GM12878 (cell line): ENCODE results near the gene TPCN1. TPM values are rescaled to one million over a fixed set of nuclear protein-coding genes. Genes with fewer than 3 reads are reported as not detected.
A peak's percentile ranks its signal among the peaks of the same experiment; 100 is the strongest.

ENCODE experiments used
- ATAC-seq: fragments of 200-7000 bp; cut with Tn5 transposase; 3 replicates; pipeline ENCODE4 v1.9.1; 2020; ENCODE audit warnings: mild to moderate bottlenecking, moderate library complexity
- BruUV-seq: library from RNA; stranded (reverse); fragments of 400-500 nt; replicated peaks from 2 replicates; lab custom pipeline; 2021; lab: Mats Ljungman, UMichigan
- CTCF ChIA-PET: fragments of 300-600 bp; sonication (Branson Sonifier 250); formaldehyde crosslinking; extraction: SDS; loops from one replicate; lab custom pipeline; 2021; ENCODE audit warnings: inconsistent platforms; lab: Yijun Ruan, JAX
- POLR2A ChIA-PET: fragments of 350-600 bp; formaldehyde crosslinking; extraction: SDS; loops from one replicate; lab custom pipeline; 2021; ENCODE audit warnings: inconsistent platforms; lab: Charles Lee
- RAD21 ChIA-PET: fragments of 300-600 bp; sonication (Branson Sonifier 250); formaldehyde crosslinking; loops from one replicate; lab custom pipeline; 2023; ENCODE audit warnings: antibody characterized with exemption; ENCODE audit not compliant: unreplicated experiment; lab: Charles Lee
- SMC1A ChIA-PET: fragments of 300-600 bp; sonication (Branson Sonifier 250); formaldehyde crosslinking; loops from one replicate; lab custom pipeline; 2023; ENCODE audit not compliant: unreplicated experiment, uncharacterized antibody; lab: Charles Lee
- DNase-seq: peaks from one replicate; pipeline ENCODE4 v3.0.0-alpha.2; 2011; ENCODE audit warnings: low read depth, low spot score
- FAIRE-seq: peaks from 3 replicates; lab custom pipeline; 2011; peaks lifted over from hg19 to GRCh38; lab: Jason Lieb, UNC
- H2AFZ ChIP-seq: 2 replicates; pipeline ENCODE4 v1.6.0; 2011; ENCODE audit warnings: low read depth, low read length, control low read depth; ENCODE audit not compliant: control insufficient read depth
- H3K27ac ChIP-seq: 2 replicates; pipeline ENCODE4 v1.5.1; 2011; ENCODE audit warnings: control low read depth; ENCODE audit not compliant: control insufficient read depth, insufficient read depth
- H3K27me3 ChIP-seq, 2 experiments: replicated peaks in 1 of 2; 2 replicates each; pipeline versions ENCODE4 v1.6.0 to v1.6.1; 2011; ENCODE audit warnings: low read length in 1 of 2; ENCODE audit not compliant: control insufficient read depth in 2 of 2, insufficient read depth in 2 of 2
- H3K36me3 ChIP-seq, 2 experiments: 2 replicates each; pipeline ENCODE4 v1.5.1; 2011; ENCODE audit warnings: low read length in 1 of 2; ENCODE audit not compliant: control insufficient read depth in 2 of 2, insufficient read depth in 2 of 2
- H3K4me1 ChIP-seq: 2 replicates; pipeline ENCODE4 v1.6.1; 2011; ENCODE audit warnings: mild to moderate bottlenecking, low read length, moderate library complexity, mixed read lengths; ENCODE audit not compliant: control insufficient read depth, insufficient read depth
- H3K4me2 ChIP-seq: 2 replicates; pipeline ENCODE4 v1.6.0; 2011; ENCODE audit warnings: control low read depth; ENCODE audit not compliant: control insufficient read depth, insufficient read depth
- H3K4me3 ChIP-seq: fragments of 200-600 bp; sonication (generic); 2 replicates; pipeline ENCODE4 v1.5.1; 2016
- H3K79me2 ChIP-seq: 2 replicates; pipeline ENCODE4 v1.6.0; 2011; ENCODE audit warnings: low read length; ENCODE audit not compliant: control insufficient read depth, insufficient read depth
- H3K9ac ChIP-seq: 2 replicates; pipeline ENCODE4 v1.8.0; 2011; ENCODE audit warnings: low read length, control low read depth, mixed read lengths; ENCODE audit not compliant: control insufficient read depth, insufficient read depth
- H3K9me3 ChIP-seq: replicated peaks from 3 replicates; pipeline ENCODE4 v1.5.1; 2011; ENCODE audit warnings: mild to moderate bottlenecking, low read length; ENCODE audit not compliant: control insufficient read depth, insufficient read depth
- H4K20me1 ChIP-seq: 2 replicates; pipeline ENCODE4 v1.6.0; 2011; ENCODE audit not compliant: control insufficient read depth, insufficient read depth
- ASH2L ChIP-seq: fragments of 300-600, 200-600 bp; sonication (generic); IDR thresholded peaks from 2 replicates; pipeline ENCODE4 v1.6.1; 2017; ENCODE audit warnings: low read depth, mild to moderate bottlenecking, borderline replicate concordance
- CHD2 ChIP-seq: IDR thresholded peaks from 2 replicates; pipeline ENCODE4 v1.6.1; 2011; ENCODE audit warnings: low read depth, low read length, improper control_type of control experiment, borderline replicate concordance
- MYC ChIP-seq: IDR thresholded peaks from 2 replicates; pipeline ENCODE4 v1.6.1; 2011; ENCODE audit warnings: mild to moderate bottlenecking, low read length, moderate library complexity, inconsistent platforms; ENCODE audit not compliant: insufficient read depth, insufficient replicate concordance, insufficient read length, severe bottlenecking
- NFXL1 ChIP-seq: fragments of 450-650 bp; IDR thresholded peaks from 2 replicates; pipeline ENCODE4 v1.6.1; 2017; ENCODE audit warnings: antibody characterized with exemption, mild to moderate bottlenecking, borderline replicate concordance
- NR2C2 ChIP-seq: IDR thresholded peaks from 2 replicates; pipeline ENCODE4 v1.6.1; 2011; ENCODE audit warnings: borderline replicate concordance, low read depth; ENCODE audit not compliant: control insufficient read depth, insufficient read length
- RAD21 ChIP-seq: IDR thresholded peaks from 2 replicates; pipeline ENCODE4 v1.6.1; 2011; ENCODE audit warnings: mild to moderate bottlenecking, low read depth, low read length, moderate library complexity; ENCODE audit not compliant: insufficient read depth
- TCF3 ChIP-seq: IDR thresholded peaks from 2 replicates; pipeline ENCODE4 v1.6.1; 2012; ENCODE audit warnings: low read depth, mild to moderate bottlenecking, low read length, borderline replicate concordance; ENCODE audit not compliant: insufficient read depth
- ZBED1 ChIP-seq: IDR thresholded peaks from 2 replicates; pipeline ENCODE4 v1.6.1; 2016; ENCODE audit warnings: borderline replicate concordance
- ZNF384 ChIP-seq: IDR thresholded peaks from 2 replicates; pipeline ENCODE4 v1.6.1; 2012; ENCODE audit warnings: low read depth, mild to moderate bottlenecking, low read length, improper control_type of control experiment, borderline replicate concordance
- WGBS: methylation state at CpG from one replicate; pipeline ENCODE4 v1.1.6; 2016; ENCODE audit warnings: low lambda C conversion rate; ENCODE audit not compliant: insufficient replicate concordance, insufficient coverage; ENCODE audit errors: missing lambda C conversion rate; 5-methylcytosine and 5-hydroxymethylcytosine counted together
- in situ Hi-C: fragments of 300-500 bp; cut with MboI; formaldehyde crosslinking; loops from 9 replicates; pipeline ENCODE4 v1.14.3; 2018; ENCODE audit warnings: mixed read lengths
- intact Hi-C: fragments of 100-400 bp; cut with micrococcal nuclease; formaldehyde crosslinking; loops from one replicate; pipeline ENCODE4 v1.14.2; 2022; ENCODE audit not compliant: unreplicated experiment
- polyA plus RNA-seq, 11 experiments: library from polyadenylated mRNA; depleted of rRNA in 4 of 11; unstranded in 6 of 11; stranded (reverse) in 5 of 11; fragments of >200 nt; fragmentation: Nextera tagmentation in 4 of 11; fragmentation: Illumina TruSeq in 1 of 11; extraction: Ambion mirVana in 4 of 11; extraction: Trizol in 1 of 11; gene quantifications; 1 replicate in 1 of 11; 2 replicates in 10 of 11; pipeline versions ENCODE4 v1.2.1 to v1.2.3, GENCODE V29; 2011 to 2016; ENCODE audit warnings: inconsistent platforms in 2 of 11, missing spikeins in 2 of 11, low read depth in 1 of 11
- total RNA-seq, 4 experiments: library from RNA; depleted of rRNA in 3 of 4; stranded (reverse); fragments of >200 nt in 3 of 4; fragmentation: Illumina TruSeq in 1 of 4; extraction: Trizol in 1 of 4; gene quantifications; 2 replicates each; pipeline versions ENCODE4 v1.2.1 to v1.2.3, GENCODE V29; 2013 to 2021
- TF ChIP-seq, protein P1 (sequence below): fragments of 450-650 bp; IDR thresholded peaks from 2 replicates; pipeline ENCODE4 v1.6.1; 2017; ENCODE audit warnings: mild to moderate bottlenecking, low read depth, inconsistent platforms; ENCODE audit not compliant: poor library complexity, severe bottlenecking
- TF ChIP-seq, protein P2 (sequence below): fragments of 450-650 bp; IDR thresholded peaks from 2 replicates; pipeline ENCODE4 v1.6.1; 2017; ENCODE audit warnings: mild to moderate bottlenecking, moderate library complexity
- TF ChIP-seq, protein P3 (sequence below): IDR thresholded peaks from 2 replicates; pipeline ENCODE4 v1.6.1; 2012; ENCODE audit warnings: low read depth, low read length, improper control_type of control experiment
- TF ChIP-seq, protein P4 (sequence below): fragments of 450-650 bp; IDR thresholded peaks from 2 replicates; pipeline ENCODE4 v1.6.1; 2017; ENCODE audit warnings: mild to moderate bottlenecking

TPCN1 gene
- total and polyA plus RNA-seq, 10 of the 15 experiments (the other 5 are each of a cell fraction or from before 2014, with no cell fraction given) = 0.79 to 30.9 (median 19.4) TPM

DNA sequence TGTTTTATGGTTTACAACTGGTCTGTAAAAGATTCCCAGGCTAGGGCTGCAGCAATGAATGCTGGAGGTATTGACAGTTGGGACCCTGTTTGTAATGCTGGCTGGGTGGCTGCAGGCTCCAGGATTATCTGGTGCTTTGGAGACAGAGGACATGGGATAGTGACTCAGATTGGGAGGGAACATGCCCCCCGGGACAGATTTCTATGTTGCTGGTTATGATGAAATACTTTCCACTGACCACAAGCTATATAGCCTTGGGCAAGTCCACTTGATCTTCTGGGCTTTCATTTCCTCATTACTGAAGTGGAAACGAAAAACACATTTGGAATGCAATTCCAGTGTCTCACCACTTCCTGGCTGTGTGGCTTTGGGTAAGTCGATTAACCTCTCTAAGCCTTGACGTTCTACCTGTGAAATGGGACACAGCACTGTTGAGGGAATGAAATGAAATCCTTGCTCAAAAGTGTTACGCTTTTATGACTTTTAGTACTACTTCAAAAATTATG lies 6.3 kb upstream of the TPCN1 start (continued):
- TF ChIP-seq, protein P1, sequence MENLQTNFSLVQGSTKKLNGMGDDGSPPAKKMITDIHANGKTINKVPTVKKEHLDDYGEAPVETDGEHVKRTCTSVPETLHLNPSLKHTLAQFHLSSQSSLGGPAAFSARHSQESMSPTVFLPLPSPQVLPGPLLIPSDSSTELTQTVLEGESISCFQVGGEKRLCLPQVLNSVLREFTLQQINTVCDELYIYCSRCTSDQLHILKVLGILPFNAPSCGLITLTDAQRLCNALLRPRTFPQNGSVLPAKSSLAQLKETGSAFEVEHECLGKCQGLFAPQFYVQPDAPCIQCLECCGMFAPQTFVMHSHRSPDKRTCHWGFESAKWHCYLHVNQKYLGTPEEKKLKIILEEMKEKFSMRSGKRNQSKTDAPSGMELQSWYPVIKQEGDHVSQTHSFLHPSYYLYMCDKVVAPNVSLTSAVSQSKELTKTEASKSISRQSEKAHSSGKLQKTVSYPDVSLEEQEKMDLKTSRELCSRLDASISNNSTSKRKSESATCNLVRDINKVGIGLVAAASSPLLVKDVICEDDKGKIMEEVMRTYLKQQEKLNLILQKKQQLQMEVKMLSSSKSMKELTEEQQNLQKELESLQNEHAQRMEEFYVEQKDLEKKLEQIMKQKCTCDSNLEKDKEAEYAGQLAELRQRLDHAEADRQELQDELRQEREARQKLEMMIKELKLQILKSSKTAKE = peak; percentile 88
- TF ChIP-seq ZBED1 = peak; percentile 57; the same call in 1 of the 2 replicates

DNA sequence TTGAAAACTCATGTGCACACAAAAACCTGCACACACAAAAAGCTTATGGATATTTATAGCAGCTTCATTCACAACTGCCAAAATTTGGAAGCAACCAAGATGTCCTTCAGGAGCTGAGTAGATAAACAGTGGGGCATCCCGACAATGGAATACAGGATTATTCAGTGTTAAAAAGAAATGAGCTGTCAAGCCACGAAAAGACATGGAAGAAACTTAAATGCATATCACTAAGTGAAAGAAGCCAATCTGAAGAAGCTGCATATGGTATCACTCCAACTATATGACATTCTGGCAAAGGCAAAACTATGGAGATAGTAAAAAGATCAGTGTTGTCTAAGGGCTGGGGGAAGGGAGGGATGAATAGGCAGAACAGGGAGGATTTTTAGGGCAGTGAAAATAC lies 5.2 kb upstream of the TPCN1 start:
- Histone ChIP-seq H3K4me1 (peaks cover 31% of the 10 kb centered on the region), H4K20me1 (no peaks in the 10 kb centered on the region), H3K27ac (no peak overlapping the region), H2AFZ (no peak overlapping the region), H3K4me2 (no peak overlapping the region), H3K4me3 (no peak overlapping the region), H3K27me3 (no peaks in the 10 kb centered on the region), H3K9ac (no peak overlapping the region), H3K9me3 (no peaks in the 10 kb centered on the region), H3K79me2 (no peaks in the 10 kb centered on the region), H3K36me3 (no peaks in the 10 kb centered on the region)
- DNase-seq (no peak), FAIRE-seq (no peak), ATAC-seq (no peak)
- SMC1A ChIA-PET = interaction anchor here (1.0 to 11.1 kb wide), 2 partner anchors 11 to 13 kb away, joined by 3 to 237 read pairs; partner anchors contain the start of gene TPCN1
- intact Hi-C loops = no loop called here
- WGBS = 60% methylated on average over 2 of the region's 2 CpGs
- RAD21 ChIA-PET = interaction anchor here (0.6 to 1.8 kb wide), 2 partner anchors 14 to 20 kb away, joined by 3 to 8 read pairs; no protein-coding TSS in a partner anchor
- POLR2A ChIA-PET = interaction anchor here (0.7 to 4.5 kb wide), 2 partner anchors 9 to 13 kb away, joined by 3 to 24 read pairs; no protein-coding TSS in a partner anchor
- in situ Hi-C loops = loop anchor here (25.0 kb wide), 1 partner anchor 1779 kb away; no protein-coding TSS in a partner anchor
- CTCF ChIA-PET = interaction anchor here (0.6 to 0.7 kb wide), 2 partner anchors 133 to 332 kb away, joined by 3 read pairs; no protein-coding TSS in a partner anchor
- BruUV-seq = no TSS peak
- TF ChIP-seq CHD2 (no peak), ZNF384 (no peak), TCF3 (no peak), NFXL1 (no peak), MYC (no peak), NR2C2 (no peak), RAD21 (no peak), ASH2L (no peak)
- TF ChIP-seq, protein P2, sequence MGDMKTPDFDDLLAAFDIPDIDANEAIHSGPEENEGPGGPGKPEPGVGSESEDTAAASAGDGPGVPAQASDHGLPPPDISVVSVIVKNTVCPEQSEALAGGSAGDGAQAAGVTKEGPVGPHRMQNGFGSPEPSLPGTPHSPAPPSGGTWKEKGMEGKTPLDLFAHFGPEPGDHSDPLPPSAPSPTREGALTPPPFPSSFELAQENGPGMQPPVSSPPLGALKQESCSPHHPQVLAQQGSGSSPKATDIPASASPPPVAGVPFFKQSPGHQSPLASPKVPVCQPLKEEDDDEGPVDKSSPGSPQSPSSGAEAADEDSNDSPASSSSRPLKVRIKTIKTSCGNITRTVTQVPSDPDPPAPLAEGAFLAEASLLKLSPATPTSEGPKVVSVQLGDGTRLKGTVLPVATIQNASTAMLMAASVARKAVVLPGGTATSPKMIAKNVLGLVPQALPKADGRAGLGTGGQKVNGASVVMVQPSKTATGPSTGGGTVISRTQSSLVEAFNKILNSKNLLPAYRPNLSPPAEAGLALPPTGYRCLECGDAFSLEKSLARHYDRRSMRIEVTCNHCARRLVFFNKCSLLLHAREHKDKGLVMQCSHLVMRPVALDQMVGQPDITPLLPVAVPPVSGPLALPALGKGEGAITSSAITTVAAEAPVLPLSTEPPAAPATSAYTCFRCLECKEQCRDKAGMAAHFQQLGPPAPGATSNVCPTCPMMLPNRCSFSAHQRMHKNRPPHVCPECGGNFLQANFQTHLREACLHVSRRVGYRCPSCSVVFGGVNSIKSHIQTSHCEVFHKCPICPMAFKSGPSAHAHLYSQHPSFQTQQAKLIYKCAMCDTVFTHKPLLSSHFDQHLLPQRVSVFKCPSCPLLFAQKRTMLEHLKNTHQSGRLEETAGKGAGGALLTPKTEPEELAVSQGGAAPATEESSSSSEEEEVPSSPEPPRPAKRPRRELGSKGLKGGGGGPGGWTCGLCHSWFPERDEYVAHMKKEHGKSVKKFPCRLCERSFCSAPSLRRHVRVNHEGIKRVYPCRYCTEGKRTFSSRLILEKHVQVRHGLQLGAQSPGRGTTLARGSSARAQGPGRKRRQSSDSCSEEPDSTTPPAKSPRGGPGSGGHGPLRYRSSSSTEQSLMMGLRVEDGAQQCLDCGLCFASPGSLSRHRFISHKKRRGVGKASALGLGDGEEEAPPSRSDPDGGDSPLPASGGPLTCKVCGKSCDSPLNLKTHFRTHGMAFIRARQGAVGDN = no peak
- TF ChIP-seq, protein P3, sequence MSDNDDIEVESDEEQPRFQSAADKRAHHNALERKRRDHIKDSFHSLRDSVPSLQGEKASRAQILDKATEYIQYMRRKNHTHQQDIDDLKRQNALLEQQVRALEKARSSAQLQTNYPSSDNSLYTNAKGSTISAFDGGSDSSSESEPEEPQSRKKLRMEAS = no peak
- TF ChIP-seq, protein P4, sequence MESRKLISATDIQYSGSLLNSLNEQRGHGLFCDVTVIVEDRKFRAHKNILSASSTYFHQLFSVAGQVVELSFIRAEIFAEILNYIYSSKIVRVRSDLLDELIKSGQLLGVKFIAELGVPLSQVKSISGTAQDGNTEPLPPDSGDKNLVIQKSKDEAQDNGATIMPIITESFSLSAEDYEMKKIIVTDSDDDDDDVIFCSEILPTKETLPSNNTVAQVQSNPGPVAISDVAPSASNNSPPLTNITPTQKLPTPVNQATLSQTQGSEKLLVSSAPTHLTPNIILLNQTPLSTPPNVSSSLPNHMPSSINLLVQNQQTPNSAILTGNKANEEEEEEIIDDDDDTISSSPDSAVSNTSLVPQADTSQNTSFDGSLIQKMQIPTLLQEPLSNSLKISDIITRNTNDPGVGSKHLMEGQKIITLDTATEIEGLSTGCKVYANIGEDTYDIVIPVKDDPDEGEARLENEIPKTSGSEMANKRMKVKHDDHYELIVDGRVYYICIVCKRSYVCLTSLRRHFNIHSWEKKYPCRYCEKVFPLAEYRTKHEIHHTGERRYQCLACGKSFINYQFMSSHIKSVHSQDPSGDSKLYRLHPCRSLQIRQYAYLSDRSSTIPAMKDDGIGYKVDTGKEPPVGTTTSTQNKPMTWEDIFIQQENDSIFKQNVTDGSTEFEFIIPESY = no peak
